Tibial artery (tissue), 4 donors: ENCODE results near the gene RNF138.

Source experiments
- DNase-seq, 2 donors: peaks; one replicate each; pipeline ENCODE4 v3.0.0-alpha.2; 2019
- H3K27ac ChIP-seq, 2 donors: fragments of 200-600 bp; sonication (generic) in 1 of 2; 1 replicate in 1 of 2; 2 replicates in 1 of 2; pipeline ENCODE4 v1.5.1; 2018 to 2019; ENCODE audit warnings: mild to moderate bottlenecking in 1 of 2
- H3K27me3 ChIP-seq, 2 donors: fragments of 200-600 bp; sonication (generic) in 1 of 2; one replicate each; pipeline versions ENCODE4 v1.5.1 to v1.6.0; 2016 to 2019
- H3K36me3 ChIP-seq, 3 donors: fragments of 200-600 bp; sonication (generic) in 2 of 3; one replicate each; pipeline ENCODE4 v1.5.1; 2016 to 2019; ENCODE audit warnings: mild to moderate bottlenecking in 2 of 3
- H3K4me1 ChIP-seq, 4 donors: fragments of 200-600 bp; sonication (generic) in 2 of 4; 1 replicate in 3 of 4; 2 replicates in 1 of 4; pipeline ENCODE4 v1.5.1; 2016 to 2019
- H3K4me3 ChIP-seq, 2 donors: fragments of 200-600 bp; sonication (generic) in 1 of 2; 1 replicate in 1 of 2; 2 replicates in 1 of 2; pipeline ENCODE4 v1.5.1; 2018 to 2019; ENCODE audit warnings: mild to moderate bottlenecking in 2 of 2
- H3K9me3 ChIP-seq, 3 donors: fragments of 200-600 bp; sonication (generic) in 1 of 3; one replicate each; pipeline ENCODE4 v1.5.1; 2016 to 2019
- CTCF ChIP-seq, 2 experiments: fragments of 200-600 bp in 1 of 2; fragments of 450-650 bp in 1 of 2; IDR thresholded peaks; one replicate each; pipeline ENCODE4 v1.5.1; 2017 to 2019; ENCODE audit warnings: antibody characterized with exemption in 2 of 2, mild to moderate bottlenecking in 1 of 2, moderate library complexity in 1 of 2
- intact Hi-C: fragments of 100-400 bp; cut with DNase I; formaldehyde crosslinking; loops from one replicate; pipeline ENCODE4 v1.15.0; 2023; ENCODE audit warnings: low total_unique reads

Gene RNF138

GRCh38 chr18:32057624-32058165, 34.0 kb upstream of the RNF138 start:
- intact Hi-C loops = no loop called here
- DNase-seq = no peak
- H3K4me1 ChIP-seq = no peaks in the 10 kb centered on the region
- no peak overlapping the region for H3K27ac ChIP-seq
- no peaks in the 10 kb centered on the region for H3K36me3 ChIP-seq
- no peak overlapping the region for H3K4me3 ChIP-seq
- H3K27me3 ChIP-seq = no peaks in the 10 kb centered on the region
- no peaks in the 10 kb centered on the region for H3K9me3 ChIP-seq
- no peak for TF ChIP-seq CTCF (IDR thresholded peaks at IDR 0.05)

DNA sequence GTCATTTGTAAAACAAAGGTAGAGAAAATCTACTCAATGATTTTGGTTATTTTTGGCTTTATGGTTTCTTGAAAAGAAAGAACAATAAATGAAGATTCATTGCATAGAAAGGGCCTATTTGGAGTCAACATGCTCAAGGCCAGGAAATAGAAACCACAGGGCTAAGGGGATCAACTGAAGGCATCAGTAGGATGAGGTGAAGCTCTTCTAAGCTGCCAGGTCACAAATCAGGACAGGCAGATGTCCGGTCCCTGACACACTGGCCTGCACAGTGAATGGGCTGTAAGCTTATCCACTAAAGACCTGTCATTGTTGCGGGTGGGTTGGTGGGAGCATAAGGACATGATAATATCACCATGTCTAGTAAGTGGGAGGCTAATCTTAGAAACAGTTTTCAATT, 31.6 kb upstream of the RNF138 start:
- no peak overlapping the region for H3K27ac ChIP-seq
- no peaks in the 10 kb centered on the region for H3K4me1 ChIP-seq
- H3K27me3 ChIP-seq = no peaks in the 10 kb centered on the region
- H3K9me3 ChIP-seq = no peaks in the 10 kb centered on the region
- no peak for TF ChIP-seq CTCF (IDR thresholded peaks at IDR 0.05)
- DNase-seq = no peak
- H3K36me3 ChIP-seq = no peaks in the 10 kb centered on the region
- H3K4me3 ChIP-seq = no peak overlapping the region
- intact Hi-C loops = no loop called here

GRCh38 chr18:32067375-32068167, 24.1 kb upstream of the RNF138 start:
- DNase-seq = no peak
- Histone ChIP-seq H3K36me3 (no peaks in the 10 kb centered on the region), H3K9me3 (no peaks in the 10 kb centered on the region), H3K4me3 (no peak overlapping the region), H3K27me3 (no peaks in the 10 kb centered on the region), H3K4me1 (no peaks in the 10 kb centered on the region), H3K27ac (no peak overlapping the region)
- TF ChIP-seq CTCF (IDR thresholded peaks at IDR 0.05) = no peak
- intact Hi-C loops = no loop called here

DNA sequence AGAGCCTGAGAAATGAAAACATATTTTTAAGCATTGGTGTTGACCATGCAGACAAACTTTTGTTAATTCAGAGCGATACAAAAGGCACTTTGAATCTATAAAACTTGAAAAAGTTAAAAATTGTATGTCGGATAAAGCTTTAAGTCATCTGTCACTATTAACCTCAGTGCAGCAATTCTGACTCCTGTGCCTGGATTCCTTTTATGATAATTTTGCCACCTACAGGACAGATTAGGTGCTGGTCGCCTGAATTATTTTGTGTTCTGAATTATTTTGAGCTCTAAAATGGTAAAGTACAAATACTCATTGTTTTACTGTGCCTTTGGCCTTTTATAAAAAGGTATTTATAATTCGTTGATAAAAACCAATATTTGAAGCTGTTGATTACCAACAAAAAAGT, 19.4 kb upstream of the RNF138 start:
- intact Hi-C loops = no loop called here
- Histone ChIP-seq H3K27me3 (no peaks in the 10 kb centered on the region), H3K4me1 (no peaks in the 10 kb centered on the region), H3K4me3 (no peak overlapping the region), H3K9me3 (no peaks in the 10 kb centered on the region), H3K36me3 (no peaks in the 10 kb centered on the region), H3K27ac (no peak overlapping the region)
- peak in 1 of 2 experiments; percentile 20 for TF ChIP-seq CTCF (IDR thresholded peaks at IDR 0.05)
- no peak for DNase-seq

DNA sequence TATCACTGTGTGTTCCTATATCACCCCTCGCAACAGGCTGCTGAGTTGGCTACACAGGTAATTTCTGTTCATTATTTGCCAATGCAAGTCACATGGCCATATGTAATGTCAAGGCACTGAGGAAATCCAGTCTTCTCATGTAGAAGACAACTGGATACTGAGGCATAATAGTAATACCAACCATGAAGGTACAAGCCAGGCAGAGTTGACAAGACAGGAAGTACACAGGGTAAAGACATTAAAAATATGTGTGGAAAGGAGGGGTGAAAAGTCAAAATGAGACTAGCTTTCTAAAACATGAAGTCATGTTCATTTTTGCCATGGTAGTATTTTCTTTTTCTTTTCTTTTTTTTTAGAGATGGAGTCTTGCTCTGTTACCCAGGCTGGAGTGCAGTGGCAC, 17.5 kb upstream of the RNF138 start:
- Histone ChIP-seq H3K9me3 (no peaks in the 10 kb centered on the region), H3K36me3 (no peaks in the 10 kb centered on the region), H3K27ac (no peak overlapping the region), H3K4me1 (no peaks in the 10 kb centered on the region), H3K27me3 (no peaks in the 10 kb centered on the region), H3K4me3 (no peak overlapping the region)
- no peak for TF ChIP-seq CTCF (IDR thresholded peaks at IDR 0.05)
- DNase-seq = no peak
- intact Hi-C loops = no loop called here
